Natural killer cell (primary cell): ENCODE data around the gene ZXDC. TPM values are rescaled to one million over a fixed set of nuclear protein-coding genes. Genes with fewer than 3 reads are reported as not detected.

Experiments
- ATAC-seq, 3 donors: fragments of 150-1000 bp in 2 of 3; fragments of 200-7000 bp in 1 of 3; cut with Tn5 transposase; 1 replicate in 1 of 3; 2 replicates in 2 of 3; pipeline ENCODE4 v1.10.0; 2021; ENCODE audit warnings: mild to moderate bottlenecking in 2 of 3, moderate library complexity in 2 of 3
- DNase-seq, 2 donors: peaks; one replicate each; pipeline versions ENCODE4 v3.0.0 to v3.0.0-alpha.2; 2013 to 2021; ENCODE audit warnings: mixed read lengths in 1 of 2
- H3K27ac ChIP-seq: one replicate; pipeline ENCODE4 v1.5.1; 2013; ENCODE audit warnings: mild to moderate bottlenecking, low read length
- H3K27me3 ChIP-seq: one replicate; pipeline ENCODE4 v1.6.1; 2013; ENCODE audit warnings: low read length; ENCODE audit not compliant: control insufficient read depth, insufficient read depth
- H3K36me3 ChIP-seq: one replicate; pipeline ENCODE4 v1.6.1; 2013; ENCODE audit warnings: low read length; ENCODE audit not compliant: control insufficient read depth, insufficient read depth
- H3K4me1 ChIP-seq: one replicate; pipeline ENCODE4 v1.6.1; 2013; ENCODE audit warnings: low read length; ENCODE audit not compliant: control insufficient read depth, insufficient read depth
- H3K4me3 ChIP-seq: one replicate; pipeline ENCODE4 v1.5.1; 2013; ENCODE audit warnings: low read length
- H3K9me3 ChIP-seq: one replicate; pipeline ENCODE4 v1.6.1; 2013; ENCODE audit warnings: low read length; ENCODE audit not compliant: control insufficient read depth, insufficient read depth
- H3K27ac Mint-ChIP-seq, 2 donors: one replicate each; pipeline ENCODE4 v1.8.0; 2022; ENCODE audit warnings: mild to moderate bottlenecking in 2 of 2, mixed read lengths in 2 of 2, moderate library complexity in 1 of 2
- H3K27me3 Mint-ChIP-seq, 2 donors: one replicate each; pipeline ENCODE4 v1.8.0; 2022; ENCODE audit warnings: low read depth in 2 of 2, mixed read lengths in 2 of 2
- H3K36me3 Mint-ChIP-seq: one replicate; pipeline ENCODE4 v1.8.0; 2022; ENCODE audit warnings: mixed read lengths
- H3K4me1 Mint-ChIP-seq, 2 donors: one replicate each; pipeline ENCODE4 v1.8.0; 2022; ENCODE audit warnings: mixed read lengths in 2 of 2
- H3K4me3 Mint-ChIP-seq: one replicate; pipeline ENCODE4 v1.8.0; 2022; ENCODE audit warnings: mild to moderate bottlenecking, moderate library complexity, mixed read lengths
- H3K9me3 Mint-ChIP-seq, 2 donors: one replicate each; pipeline ENCODE4 v1.8.0; 2022; ENCODE audit warnings: mixed read lengths in 2 of 2
- CTCF ChIP-seq: fragments of 200-600 bp; IDR thresholded peaks from one replicate; pipeline ENCODE4 v1.8.0; 2022; ENCODE audit warnings: antibody characterized with exemption
- WGBS: methylation state at CpG from one replicate; pipeline ENCODE4 v1.1.7; 2013; ENCODE audit warnings: missing lambda C conversion rate; ENCODE audit not compliant: insufficient coverage; 5-methylcytosine and 5-hydroxymethylcytosine counted together
- intact Hi-C: fragments of 100-400 bp; cut with micrococcal nuclease; formaldehyde crosslinking; loops from one replicate; pipeline ENCODE4 v1.14.2; 2022
- total RNA-seq, 4 donors: library from RNA; stranded (reverse); fragments of 120-200 nt in 1 of 4; gene quantifications; one replicate each; pipeline versions ENCODE4 v1.2.3 to v1.2.4, GENCODE V29; 2013 to 2022

ZXDC gene
- total RNA-seq, 3 donors from 2014 or later (not counting 1 experiment from before 2014, with no cell fraction given): 56.1 to 70.2 (median 68.4) TPM

- ATAC-seq (no peak), DNase-seq (no peak)
- H3K27me3 Mint-ChIP-seq: peaks cover 0 to 2% of the 10 kb centered on the region in 2 donors
- intact Hi-C loops: no loop called here
- no peak overlapping the region for H3K27ac Mint-ChIP-seq
- TF ChIP-seq CTCF: no peak
- no peaks in the 10 kb centered on the region for H3K36me3 Mint-ChIP-seq
- H3K27ac ChIP-seq: no peak overlapping the region
- no peaks in the 10 kb centered on the region for H3K27me3 ChIP-seq
- no peak overlapping the region for H3K4me3 Mint-ChIP-seq
- 94% methylated on average over 8 of the region's 8 CpGs for WGBS
- H3K4me3 ChIP-seq: no peak overlapping the region
- no peaks in the 10 kb centered on the region for H3K36me3 ChIP-seq
- H3K4me1 ChIP-seq: no peaks in the 10 kb centered on the region
- no peaks in the 10 kb centered on the region for H3K4me1 Mint-ChIP-seq
- no peaks in the 10 kb centered on the region for H3K9me3 Mint-ChIP-seq
- H3K9me3 ChIP-seq: no peaks in the 10 kb centered on the region
Measured at GRCh38 chr3:126515066-126515706, 39.5 kb upstream of the ZXDC start.

- H3K27me3 ChIP-seq: no peaks in the 10 kb centered on the region
- no peak for TF ChIP-seq CTCF
- Mint-ChIP-seq H3K4me1 (no peaks in the 10 kb centered on the region), H3K4me3 (no peak overlapping the region), H3K36me3 (no peaks in the 10 kb centered on the region), H3K27ac (no peak overlapping the region), H3K9me3 (no peaks in the 10 kb centered on the region), H3K27me3 (no peaks in the 10 kb centered on the region)
- no peak overlapping the region for H3K4me3 ChIP-seq
- WGBS: 93% methylated on average over 11 of the region's 11 CpGs
- ATAC-seq: no peak
- H3K36me3 ChIP-seq: no peaks in the 10 kb centered on the region
- intact Hi-C loops: no loop called here
- no peaks in the 10 kb centered on the region for H3K4me1 ChIP-seq
- no peaks in the 10 kb centered on the region for H3K9me3 ChIP-seq
- no peak overlapping the region for H3K27ac ChIP-seq
- DNase-seq: no peak
Measured at GRCh38 chr3:126514161-126514560, 38.5 kb upstream of the ZXDC start.

GRCh38 chr3:126512916-126513650 is 37.4 kb upstream of the ZXDC start:
- Histone ChIP-seq H3K4me3 (no peak overlapping the region), H3K27ac (no peak overlapping the region), H3K4me1 (no peaks in the 10 kb centered on the region), H3K27me3 (no peaks in the 10 kb centered on the region), H3K36me3 (no peaks in the 10 kb centered on the region), H3K9me3 (no peaks in the 10 kb centered on the region)
- DNase-seq (no peak), ATAC-seq (no peak)
- H3K27ac Mint-ChIP-seq: no peak overlapping the region
- no peaks in the 10 kb centered on the region for H3K9me3 Mint-ChIP-seq
- intact Hi-C loops: no loop called here
- no peaks in the 10 kb centered on the region for H3K4me1 Mint-ChIP-seq
- H3K4me3 Mint-ChIP-seq: no peak overlapping the region
- no peaks in the 10 kb centered on the region for H3K27me3 Mint-ChIP-seq
- TF ChIP-seq CTCF: no peak
- 81% methylated on average over 12 of the region's 12 CpGs for WGBS
- no peaks in the 10 kb centered on the region for H3K36me3 Mint-ChIP-seq
